H1 (cell line): ENCODE measurements around the gene GASK1B. TPM values are rescaled to one million over a fixed set of nuclear protein-coding genes. Genes with fewer than 3 reads are reported as not detected.

Experiments used
- CTCF ChIA-PET: fragments of 300-600 bp; sonication (Branson Sonifier 250); formaldehyde crosslinking; loops from one replicate; lab custom pipeline; 2021; ENCODE audit not compliant: partially characterized antibody; lab: Charles Lee
- POLR2A ChIA-PET: fragments of 300-600 bp; sonication (Branson Sonifier 250); formaldehyde crosslinking; loops from one replicate; lab custom pipeline; 2021; ENCODE audit warnings: inconsistent platforms; ENCODE audit not compliant: partially characterized antibody; lab: Charles Lee
- DNase-seq, 2 experiments: peaks; one replicate each; pipeline versions ENCODE4 v3.0.0 to v3.0.0-alpha.2; 2010 to 2022; ENCODE audit warnings: low spot score in 2 of 2, low read depth in 1 of 2, mixed read lengths in 1 of 2
- FAIRE-seq: peaks from 2 replicates; lab custom pipeline; 2011; peaks lifted over from hg19 to GRCh38; lab: Jason Lieb, UNC
- H2AFZ ChIP-seq: 2 replicates; pipeline ENCODE4 v1.8.1; 2012; ENCODE audit warnings: low read length, inconsistent platforms
- H2AK5ac ChIP-seq: 2 replicates; pipeline ENCODE4 v1.6.1; 2013; ENCODE audit warnings: low read depth, low read length
- H2BK120ac ChIP-seq: replicated peaks from 2 replicates; pipeline ENCODE3; 2013; ENCODE audit warnings: low read depth, low read length, inconsistent platforms
- H2BK12ac ChIP-seq: 2 replicates; pipeline ENCODE4 v1.6.1; 2013; ENCODE audit warnings: low read depth, low read length
- H2BK15ac ChIP-seq: 2 replicates; pipeline ENCODE4 v1.6.1; 2013; ENCODE audit warnings: low read length
- H2BK20ac ChIP-seq: 2 replicates; pipeline ENCODE4 v1.6.1; 2013; ENCODE audit warnings: low read length
- H2BK5ac ChIP-seq: 2 replicates; pipeline ENCODE4 v1.6.1; 2013; ENCODE audit warnings: low read depth, low read length
- H3K14ac ChIP-seq: 2 replicates; pipeline ENCODE4 v1.6.1; 2013; ENCODE audit warnings: inconsistent platforms; ENCODE audit not compliant: insufficient read length
- H3K18ac ChIP-seq: 2 replicates; pipeline ENCODE4 v1.6.1; 2013; ENCODE audit warnings: low read length; ENCODE audit errors: extremely low read depth
- H3K23ac ChIP-seq: 2 replicates; pipeline ENCODE4 v1.6.1; 2013; ENCODE audit warnings: inconsistent platforms; ENCODE audit not compliant: insufficient read length
- H3K23me2 ChIP-seq: 2 replicates; pipeline ENCODE4 v1.6.1; 2013; ENCODE audit warnings: low read depth, low read length
- H3K27ac ChIP-seq: 2 replicates; pipeline ENCODE4 v1.6.1; 2011; ENCODE audit warnings: low read depth, low read length, inconsistent platforms
- H3K27me3 ChIP-seq, 4 experiments: replicated peaks in 1 of 4; 1 replicate in 1 of 4; 2 replicates in 3 of 4; pipeline versions ENCODE4 v1.6.1 to v1.8.1; 2011 to 2013; ENCODE audit warnings: low read length in 3 of 4, mild to moderate bottlenecking in 3 of 4, inconsistent platforms in 2 of 4, mixed read lengths in 2 of 4, moderate library complexity in 1 of 4; ENCODE audit not compliant: control insufficient read depth in 3 of 4, insufficient read depth in 3 of 4; ENCODE audit errors: extremely low read depth in 1 of 4
- H3K36me3 ChIP-seq, 4 experiments: 2 replicates each; pipeline versions ENCODE4 v1.6.1 to v1.8.1; 2011 to 2013; ENCODE audit warnings: mild to moderate bottlenecking in 4 of 4, low read length in 3 of 4, moderate library complexity in 2 of 4, control low read depth in 1 of 4, inconsistent platforms in 1 of 4; ENCODE audit not compliant: insufficient read depth in 4 of 4, control insufficient read depth in 2 of 4
- H3K4ac ChIP-seq: replicated peaks from 2 replicates; pipeline ENCODE3; 2013; ENCODE audit warnings: low read length, low read depth, mixed read lengths, inconsistent platforms; ENCODE audit not compliant: insufficient read length
- H3K4me1 ChIP-seq, 4 experiments: replicated peaks in 1 of 4; 1 replicate in 1 of 4; 2 replicates in 3 of 4; pipeline versions ENCODE4 v1.6.1 to v1.8.1; 2011 to 2013; ENCODE audit warnings: low read length in 3 of 4, inconsistent platforms in 2 of 4, mixed read lengths in 1 of 4; ENCODE audit not compliant: insufficient read depth in 4 of 4, control insufficient read depth in 3 of 4
- H3K4me2 ChIP-seq, 2 experiments: 2 replicates each; pipeline versions ENCODE4 v1.6.1 to v1.8.1; 2011 to 2013; ENCODE audit warnings: low read depth in 2 of 2, low read length in 2 of 2, control low read depth in 1 of 2, inconsistent platforms in 1 of 2, mild to moderate bottlenecking in 1 of 2; ENCODE audit not compliant: insufficient read depth in 1 of 2
- H3K4me3 ChIP-seq, 4 experiments: fragments of 200-600, 300-600 bp in 1 of 4; sonication (generic), shearing (Covaris generic), sonication (Bioruptor Twin) in 1 of 4; 2 replicates each; pipeline versions ENCODE4 v1.5.1 to v1.8.1; 2011 to 2016; ENCODE audit warnings: low read length in 4 of 4, low read depth in 3 of 4, control low read depth in 2 of 4, inconsistent platforms in 2 of 4, mild to moderate bottlenecking in 2 of 4, mixed read lengths in 1 of 4, moderate library complexity in 1 of 4; ENCODE audit not compliant: insufficient read depth in 2 of 4; ENCODE audit errors: extremely low read depth in 1 of 4
- H3K56ac ChIP-seq: replicated peaks from 2 replicates; pipeline ENCODE3; 2013; ENCODE audit warnings: low read depth, mild to moderate bottlenecking, mixed read lengths, low read length, inconsistent platforms; ENCODE audit not compliant: insufficient read length
- H3K79me1 ChIP-seq: 2 replicates; pipeline ENCODE4 v1.6.1; 2013; ENCODE audit warnings: low read depth, low read length, control low read depth
- H3K79me2 ChIP-seq, 2 experiments: 2 replicates each; pipeline versions ENCODE4 v1.6.1 to v1.8.1; 2012 to 2013; ENCODE audit warnings: low read length in 2 of 2, mild to moderate bottlenecking in 2 of 2, inconsistent platforms in 1 of 2; ENCODE audit not compliant: insufficient read depth in 2 of 2, control insufficient read depth in 1 of 2
- H3K9ac ChIP-seq, 4 experiments: replicated peaks in 1 of 4; 1 replicate in 1 of 4; 2 replicates in 3 of 4; pipeline versions ENCODE4 v1.6.1 to v1.8.1; 2011 to 2013; ENCODE audit warnings: low read depth in 3 of 4, low read length in 3 of 4, control low read depth in 2 of 4, mild to moderate bottlenecking in 2 of 4, moderate library complexity in 2 of 4, inconsistent platforms in 1 of 4; ENCODE audit errors: extremely low read depth in 1 of 4
- H3K9me3 ChIP-seq, 2 experiments: 2 replicates each; pipeline versions ENCODE4 v1.6.1 to v1.8.1; 2012 to 2013; ENCODE audit warnings: mild to moderate bottlenecking in 2 of 2, moderate library complexity in 2 of 2, control low read depth in 1 of 2, inconsistent platforms in 1 of 2, low read depth in 1 of 2, low read length in 1 of 2, mixed read lengths in 1 of 2; ENCODE audit not compliant: insufficient read depth in 2 of 2
- H4K20me1 ChIP-seq, 2 experiments: replicated peaks in 1 of 2; 2 replicates each; pipeline versions ENCODE3 to v1.8.1; 2011 to 2013; ENCODE audit warnings: inconsistent platforms in 2 of 2, low read length in 2 of 2, mild to moderate bottlenecking in 1 of 2; ENCODE audit not compliant: insufficient read depth in 2 of 2, control insufficient read depth in 1 of 2
- H4K5ac ChIP-seq: 2 replicates; pipeline ENCODE4 v1.6.1; 2013; ENCODE audit warnings: low read length, low read depth, mixed read lengths, inconsistent platforms; ENCODE audit not compliant: insufficient read length
- H4K8ac ChIP-seq: 2 replicates; pipeline ENCODE4 v1.8.0; 2013; ENCODE audit warnings: mild to moderate bottlenecking, moderate library complexity, low read length, inconsistent platforms; ENCODE audit not compliant: insufficient read depth; ENCODE audit errors: extremely low read depth
- H4K91ac ChIP-seq: replicated peaks from 2 replicates; pipeline ENCODE3; 2013; ENCODE audit warnings: low read length, mixed read lengths, inconsistent platforms; ENCODE audit not compliant: insufficient read length
- HDAC6 ChIP-seq: IDR thresholded peaks from one replicate; pipeline ENCODE4 v1.7.1; 2012; ENCODE audit warnings: low read depth, mild to moderate bottlenecking, inconsistent platforms, low read length, moderate library complexity
- SIX5 ChIP-seq: IDR thresholded peaks from 2 replicates; pipeline ENCODE4 v1.6.1; 2011; ENCODE audit warnings: mild to moderate bottlenecking, low read depth, low read length
- TAF7 ChIP-seq: optimal IDR thresholded peaks from 2 replicates; pipeline ENCODE3; 2011; ENCODE audit warnings: low read depth, mild to moderate bottlenecking, inconsistent platforms, low read length, moderate library complexity, borderline replicate concordance
- WGBS, 2 experiments: shearing (Covaris generic) in 1 of 2; methylation state at CpG; one replicate each; pipeline versions ENCODE4 v1.1.6 to v1.1.7; 2013 to 2015; ENCODE audit warnings: low lambda C conversion rate in 2 of 2, mixed read lengths in 2 of 2, inconsistent platforms in 1 of 2, low coverage in 1 of 2, missing lambda C conversion rate in 1 of 2; ENCODE audit not compliant: insufficient replicate concordance in 2 of 2, insufficient coverage in 1 of 2, insufficient read length in 1 of 2; ENCODE audit errors: extremely low coverage in 1 of 2, missing lambda C conversion rate in 1 of 2; 5-methylcytosine and 5-hydroxymethylcytosine counted together
- polyA plus RNA-seq, 7 experiments: library from polyadenylated mRNA; depleted of rRNA in 3 of 7; stranded (reverse) in 5 of 7; unstranded in 2 of 7; fragments of >200 nt in 5 of 7; fragments of 200-250 nt in 2 of 7; gene quantifications; 1 replicate in 5 of 7; 2 replicates in 1 of 7; 4 replicates in 1 of 7; pipeline versions ENCODE4 v1.2.1 to v1.2.3, GENCODE V29; 2011 to 2013; ENCODE audit warnings: missing spikeins in 2 of 7, mixed read lengths in 2 of 7
- total RNA-seq: library from RNA; stranded (reverse); fragmentation: NEBNext Ultra II Directional; extraction: Animal tissue kit (Norgen Biotek cat#: 25700); gene quantifications from 2 replicates; pipeline ENCODE4 v1.2.1, GENCODE V29; 2021
- TF ChIP-seq, protein P1 (sequence below): IDR thresholded peaks from 2 replicates; pipeline ENCODE4 v1.6.1; 2011; ENCODE audit warnings: low read length, improper control_type of control experiment

Gene GASK1B
- total and polyA plus RNA-seq, 2 of the 8 experiments (the other 6 are each of a cell fraction or from before 2014, with no cell fraction given), result not detected

GRCh38 chr4:158203929-158204328 lies 31.1 kb upstream of the GASK1B start:
- Histone ChIP-seq H3K4me1 (no peaks in the 10 kb centered on the region), H3K56ac (no peak overlapping the region), H3K9me3 (no peaks in the 10 kb centered on the region), H4K20me1 (no peaks in the 10 kb centered on the region), H3K36me3 (no peaks in the 10 kb centered on the region), H2AK5ac (no peak overlapping the region), H2BK5ac (no peak overlapping the region), H4K8ac (no peak overlapping the region), H4K91ac (no peak overlapping the region), H4K5ac (no peak overlapping the region), H3K4me3 (no peak overlapping the region), H3K23ac (no peak overlapping the region), H3K27me3 (no peaks in the 10 kb centered on the region), H3K9ac (no peak overlapping the region), H2BK120ac (no peak overlapping the region), H3K79me1 (no peaks in the 10 kb centered on the region), H2BK15ac (no peak overlapping the region), H2BK12ac (no peak overlapping the region), H3K14ac (no peak overlapping the region), H3K23me2 (no peaks in the 10 kb centered on the region), H3K4ac (no peak overlapping the region), H2AFZ (no peak overlapping the region), H3K79me2 (no peaks in the 10 kb centered on the region), H2BK20ac (no peak overlapping the region), H3K27ac (no peak overlapping the region), H3K18ac (no peak overlapping the region), H3K4me2 (no peak overlapping the region)
- POLR2A ChIA-PET, result no interaction called here
- WGBS, 2 experiments, result 98% methylated on average over 3 of the region's 3 CpGs; no CpG with 5 or more reads in 1 of the 2 experiments
- TF ChIP-seq SIX5, result no peak
- TF ChIP-seq, protein P1, sequence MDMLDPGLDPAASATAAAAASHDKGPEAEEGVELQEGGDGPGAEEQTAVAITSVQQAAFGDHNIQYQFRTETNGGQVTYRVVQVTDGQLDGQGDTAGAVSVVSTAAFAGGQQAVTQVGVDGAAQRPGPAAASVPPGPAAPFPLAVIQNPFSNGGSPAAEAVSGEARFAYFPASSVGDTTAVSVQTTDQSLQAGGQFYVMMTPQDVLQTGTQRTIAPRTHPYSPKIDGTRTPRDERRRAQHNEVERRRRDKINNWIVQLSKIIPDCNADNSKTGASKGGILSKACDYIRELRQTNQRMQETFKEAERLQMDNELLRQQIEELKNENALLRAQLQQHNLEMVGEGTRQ, result no peak
- no peak for TF ChIP-seq TAF7
- no peak for TF ChIP-seq HDAC6
- FAIRE-seq (no peak), DNase-seq (no peak)
- CTCF ChIA-PET, result interaction anchor here (1.6 kb wide), 1 partner anchor 11 kb away, joined by 14 read pairs; no protein-coding TSS in a partner anchor
